ENCODE data around the gene ZNF91.
"Not testable (repeated sequence)": the region's sequence is repeated elsewhere in the genome, so short reads cannot be mapped to it uniquely, and the experiment has no call there.

ZNF91 gene

DNA sequence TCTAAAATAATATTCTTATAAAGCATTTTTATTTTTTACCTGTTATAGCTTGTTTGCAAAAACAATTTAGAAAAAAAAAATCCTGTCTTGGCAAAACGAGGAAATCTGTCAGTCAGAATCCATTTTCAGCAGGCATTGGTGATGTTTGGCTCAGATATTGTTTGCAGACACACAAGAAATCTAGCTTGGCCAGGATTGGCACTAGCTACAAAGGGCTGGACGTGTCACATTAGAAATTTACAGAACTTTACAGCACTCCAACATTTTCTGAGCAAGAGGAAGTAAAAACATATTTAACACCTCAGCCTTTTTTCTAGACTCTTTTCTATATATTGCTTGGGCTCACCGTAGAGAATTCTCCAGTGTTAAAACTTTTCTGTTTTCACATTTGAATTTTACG, 9.9 kb downstream of the ZNF91 start:
- H3K4me3 ChIP-seq (ENCODE audit: control insufficient read depth, low read depth, low read length) = no peak overlapping the region
- TF ChIP-seq, protein P1, sequence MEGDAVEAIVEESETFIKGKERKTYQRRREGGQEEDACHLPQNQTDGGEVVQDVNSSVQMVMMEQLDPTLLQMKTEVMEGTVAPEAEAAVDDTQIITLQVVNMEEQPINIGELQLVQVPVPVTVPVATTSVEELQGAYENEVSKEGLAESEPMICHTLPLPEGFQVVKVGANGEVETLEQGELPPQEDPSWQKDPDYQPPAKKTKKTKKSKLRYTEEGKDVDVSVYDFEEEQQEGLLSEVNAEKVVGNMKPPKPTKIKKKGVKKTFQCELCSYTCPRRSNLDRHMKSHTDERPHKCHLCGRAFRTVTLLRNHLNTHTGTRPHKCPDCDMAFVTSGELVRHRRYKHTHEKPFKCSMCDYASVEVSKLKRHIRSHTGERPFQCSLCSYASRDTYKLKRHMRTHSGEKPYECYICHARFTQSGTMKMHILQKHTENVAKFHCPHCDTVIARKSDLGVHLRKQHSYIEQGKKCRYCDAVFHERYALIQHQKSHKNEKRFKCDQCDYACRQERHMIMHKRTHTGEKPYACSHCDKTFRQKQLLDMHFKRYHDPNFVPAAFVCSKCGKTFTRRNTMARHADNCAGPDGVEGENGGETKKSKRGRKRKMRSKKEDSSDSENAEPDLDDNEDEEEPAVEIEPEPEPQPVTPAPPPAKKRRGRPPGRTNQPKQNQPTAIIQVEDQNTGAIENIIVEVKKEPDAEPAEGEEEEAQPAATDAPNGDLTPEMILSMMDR (IDR thresholded peaks at IDR 0.05; ENCODE audit: control insufficient read depth, insufficient read depth, low read depth, low read length, missing control alignments) = no peak
- no peak for DNase-seq (ENCODE audit: low read depth)

DNA sequence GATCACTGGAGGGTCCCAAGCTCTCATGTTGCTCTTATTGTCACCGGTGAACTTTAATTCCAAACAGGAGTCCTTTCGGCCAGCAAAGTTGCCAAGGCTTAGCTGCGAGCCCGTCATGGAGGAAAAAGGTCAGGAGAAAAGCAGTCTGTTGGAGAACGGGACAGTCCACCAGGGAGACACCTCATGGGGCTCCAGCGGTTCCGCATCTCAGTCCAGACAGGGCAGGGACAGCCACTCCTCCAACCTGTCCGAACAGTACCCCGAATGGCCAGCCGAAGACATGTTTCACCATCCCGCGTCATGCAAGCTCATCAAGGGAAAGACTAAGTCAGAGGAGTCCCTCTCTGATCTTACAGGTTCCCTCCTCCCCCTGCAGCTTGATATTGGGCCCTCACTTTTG, 10.4 kb downstream of the ZNF91 start:
- no peak overlapping the region for H3K4me3 ChIP-seq (ENCODE audit: control insufficient read depth, low read depth, low read length)
- TF ChIP-seq, protein P1 (IDR thresholded peaks at IDR 0.05; ENCODE audit: control insufficient read depth, insufficient read depth, low read depth, low read length, missing control alignments) = no peak
- no peak for DNase-seq (ENCODE audit: low read depth)

DNA sequence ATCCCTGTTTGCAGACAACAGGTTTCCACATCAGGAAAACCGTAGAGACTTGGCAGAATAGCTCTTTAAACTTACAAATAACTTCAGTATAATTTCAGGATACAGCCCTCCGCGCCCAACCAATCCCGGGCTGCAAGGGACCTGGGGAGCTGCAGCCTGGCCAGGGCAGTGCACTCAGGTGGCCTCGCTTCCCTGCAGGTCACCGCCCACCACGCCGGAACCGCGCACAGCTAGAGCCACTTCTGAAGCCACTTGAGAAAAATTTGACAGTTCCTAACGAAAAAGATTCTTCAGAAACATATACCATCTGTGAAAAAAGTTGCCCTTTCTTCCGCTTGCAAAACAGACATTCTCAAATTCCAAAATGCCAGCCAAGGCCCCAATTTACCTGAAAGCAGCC, 11.1 kb downstream of the ZNF91 start:
- DNase-seq (ENCODE audit: low read depth) = no peak
- TF ChIP-seq, protein P1 (IDR thresholded peaks at IDR 0.05; ENCODE audit: control insufficient read depth, insufficient read depth, low read depth, low read length, missing control alignments) = no peak
- H3K4me3 ChIP-seq (ENCODE audit: control insufficient read depth, low read depth, low read length) = no peak overlapping the region

- H3K4me3 ChIP-seq (ENCODE audit: control insufficient read depth, low read depth, low read length) = no peak overlapping the region
- no peak for DNase-seq (ENCODE audit: low read depth)
- TF ChIP-seq, protein P1 (IDR thresholded peaks at IDR 0.05; ENCODE audit: control insufficient read depth, insufficient read depth, low read depth, low read length, missing control alignments) = no peak
Measured at GRCh38 chr19:23382955-23383354, 12.3 kb downstream of the ZNF91 start.

DNA sequence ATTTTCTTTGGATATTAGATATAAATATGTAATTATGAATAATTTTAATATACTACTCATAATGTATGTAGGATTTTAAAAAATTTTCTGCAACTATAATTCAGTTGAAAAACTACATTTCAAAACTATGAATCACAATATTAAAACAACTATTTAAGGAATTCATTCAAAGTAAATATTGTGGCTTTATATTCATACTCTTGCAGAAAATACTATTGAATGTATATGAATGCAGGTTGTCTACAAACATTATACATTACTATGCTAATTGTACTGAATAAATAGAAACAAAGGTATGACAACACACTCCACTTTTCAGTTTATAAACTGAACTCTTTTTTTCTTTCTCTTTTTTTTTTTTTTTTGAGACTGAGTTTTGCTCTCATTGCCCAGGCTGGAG, 14.2 kb downstream of the ZNF91 start:
- no peak for DNase-seq (ENCODE audit: low read depth)
- TF ChIP-seq, protein P1 (IDR thresholded peaks at IDR 0.05; ENCODE audit: control insufficient read depth, insufficient read depth, low read depth, low read length, missing control alignments) = no peak
- H3K4me3 ChIP-seq (ENCODE audit: control insufficient read depth, low read depth, low read length) = no peak overlapping the region

GRCh38 chr19:23379671-23380070, 15.6 kb downstream of the ZNF91 start:
- DNase-seq (ENCODE audit: low read depth) = not testable (repeated sequence)

GRCh38 chr19:23378948-23379347, 16.3 kb downstream of the ZNF91 start:
- H3K4me3 ChIP-seq (ENCODE audit: control insufficient read depth, low read depth, low read length) = no peak overlapping the region
- no peak for DNase-seq (ENCODE audit: low read depth)
- TF ChIP-seq, protein P1 (IDR thresholded peaks at IDR 0.05; ENCODE audit: control insufficient read depth, insufficient read depth, low read depth, low read length, missing control alignments) = no peak

More at GRCh38 chr19:23379671-23380070, 15.6 kb downstream of the ZNF91 start:
- H3K4me3 ChIP-seq (ENCODE audit: control insufficient read depth, low read depth, low read length) = not testable (repeated sequence)

All from AG09309 (cell line).